Osteocyte (in vitro differentiated cells): Measurements from ENCODE around the gene DIAPH3. TPM values are rescaled to one million over a fixed set of nuclear protein-coding genes. Genes with fewer than 3 reads are reported as not detected.

Experiments
- DNase-seq: peaks from one replicate; pipeline ENCODE4 v3.0.0; 2021; ENCODE audit warnings: mixed read lengths; ENCODE audit not compliant: unreplicated experiment; ENCODE audit errors: extremely low spot score
- H3K27ac Mint-ChIP-seq: one replicate; pipeline ENCODE4 v1.8.0; 2021; ENCODE audit warnings: mild to moderate bottlenecking, mixed read lengths; ENCODE audit not compliant: unreplicated experiment
- H3K27me3 Mint-ChIP-seq: one replicate; pipeline ENCODE4 v1.8.0; 2021; ENCODE audit warnings: mixed read lengths; ENCODE audit not compliant: unreplicated experiment
- H3K36me3 Mint-ChIP-seq: one replicate; pipeline ENCODE4 v1.8.0; 2021; ENCODE audit warnings: mixed read lengths; ENCODE audit not compliant: unreplicated experiment
- H3K4me1 Mint-ChIP-seq: one replicate; pipeline ENCODE4 v1.8.0; 2021; ENCODE audit warnings: mixed read lengths; ENCODE audit not compliant: unreplicated experiment
- H3K4me3 Mint-ChIP-seq: one replicate; pipeline ENCODE4 v1.8.0; 2021; ENCODE audit warnings: mild to moderate bottlenecking, moderate library complexity, mixed read lengths; ENCODE audit not compliant: unreplicated experiment
- H3K9me3 Mint-ChIP-seq: one replicate; pipeline ENCODE4 v1.8.0; 2021; ENCODE audit warnings: mixed read lengths; ENCODE audit not compliant: unreplicated experiment
- CTCF ChIP-seq: fragments of 200-600 bp; sonication (generic); IDR thresholded peaks from 2 replicates; pipeline ENCODE4 v1.5.0; 2021; ENCODE audit warnings: antibody characterized with exemption, mild to moderate bottlenecking, moderate library complexity
- total RNA-seq: library from RNA; stranded (reverse); gene quantifications from 2 replicates; pipeline ENCODE4 v1.2.1, GENCODE V29; 2021

The DIAPH3 gene
- total RNA-seq, 1 donor from 2014 or later = 12.2 TPM

- DNase-seq = no peak
- Mint-ChIP-seq H3K4me3 (no peak overlapping the region), H3K27me3 (peaks cover 14% of the 10 kb centered on the region), H3K4me1 (no peaks in the 10 kb centered on the region), H3K27ac (no peak overlapping the region), H3K9me3 (no peaks in the 10 kb centered on the region), H3K36me3 (no peaks in the 10 kb centered on the region)
- TF ChIP-seq CTCF = no peak
Measured at GRCh38 chr13:60175571-60175970, 11.8 kb upstream of the DIAPH3 start.

GRCh38 chr13:60174113-60174512 is 10.4 kb upstream of the DIAPH3 start:
- DNase-seq = no peak

GRCh38 chr13:60172111-60172510 is 8.4 kb upstream of the DIAPH3 start:
- no peaks in the 10 kb centered on the region for H3K36me3 Mint-ChIP-seq

More at GRCh38 chr13:60174113-60174512, 10.4 kb upstream of the DIAPH3 start:
- H3K9me3 Mint-ChIP-seq = no peaks in the 10 kb centered on the region
- peaks cover 14% of the 10 kb centered on the region for H3K27me3 Mint-ChIP-seq
- no peak overlapping the region for H3K4me3 Mint-ChIP-seq
- no peak for TF ChIP-seq CTCF
- H3K36me3 Mint-ChIP-seq = no peaks in the 10 kb centered on the region
- no peak overlapping the region for H3K27ac Mint-ChIP-seq
- H3K4me1 Mint-ChIP-seq = no peaks in the 10 kb centered on the region

GRCh38 chr13:60170414-60170813 is 6.7 kb upstream of the DIAPH3 start:
- Mint-ChIP-seq H3K4me3 (no peak overlapping the region), H3K27ac (no peak overlapping the region), H3K4me1 (no peaks in the 10 kb centered on the region), H3K27me3 (peaks cover 10% of the 10 kb centered on the region), H3K36me3 (no peaks in the 10 kb centered on the region), H3K9me3 (no peaks in the 10 kb centered on the region)
- TF ChIP-seq CTCF = no peak
- DNase-seq = no peak

More at GRCh38 chr13:60172111-60172510, 8.4 kb upstream of the DIAPH3 start:
- no peak for DNase-seq
- H3K27ac Mint-ChIP-seq = no peak overlapping the region
- no peaks in the 10 kb centered on the region for H3K4me1 Mint-ChIP-seq
- peaks cover 14% of the 10 kb centered on the region for H3K27me3 Mint-ChIP-seq
- TF ChIP-seq CTCF = no peak
- no peak overlapping the region for H3K4me3 Mint-ChIP-seq
- H3K9me3 Mint-ChIP-seq = no peaks in the 10 kb centered on the region

GRCh38 chr13:60169239-60170031 is 5.7 kb upstream of the DIAPH3 start:
- Mint-ChIP-seq H3K27me3 (peaks cover 7% of the 10 kb centered on the region), H3K9me3 (no peaks in the 10 kb centered on the region), H3K27ac (no peak overlapping the region), H3K4me3 (no peak overlapping the region), H3K36me3 (no peaks in the 10 kb centered on the region), H3K4me1 (peaks cover 9% of the 10 kb centered on the region)
- DNase-seq = no peak
- peak; percentile 16 for TF ChIP-seq CTCF
